ENCODE measurements around the gene ERCC5.

Gene ERCC5

GRCh38 chr13:102907886-102908515, 62.2 kb downstream of the ERCC5 start:
- H3K27ac Mint-ChIP-seq = no peak overlapping the region
- intact Hi-C loops (cut with micrococcal nuclease) = no loop called here
- H3K27me3 Mint-ChIP-seq = peaks cover 3% of the 10 kb centered on the region
- H3K36me3 Mint-ChIP-seq (ENCODE audit: low read depth) = no peaks in the 10 kb centered on the region
- H3K4me1 Mint-ChIP-seq (ENCODE audit: low read depth) = no peaks in the 10 kb centered on the region
- no peaks in the 10 kb centered on the region for H3K9me3 Mint-ChIP-seq
- no peak overlapping the region for H3K4me3 Mint-ChIP-seq

- no peaks in the 10 kb centered on the region for H3K9me3 Mint-ChIP-seq
- H3K27me3 Mint-ChIP-seq = peaks cover 4% of the 10 kb centered on the region
- H3K4me3 Mint-ChIP-seq = no peak overlapping the region
- intact Hi-C loops (cut with micrococcal nuclease) = no loop called here
- no peaks in the 10 kb centered on the region for H3K4me1 Mint-ChIP-seq (ENCODE audit: low read depth)
- no peaks in the 10 kb centered on the region for H3K36me3 Mint-ChIP-seq (ENCODE audit: low read depth)
- H3K27ac Mint-ChIP-seq = no peak overlapping the region
Measured at GRCh38 chr13:102909971-102910370, 64.1 kb downstream of the ERCC5 start.

- Mint-ChIP-seq H3K27ac (no peak overlapping the region), H3K27me3 (peaks cover 4% of the 10 kb centered on the region), H3K4me3 (no peak overlapping the region), H3K4me1 (ENCODE audit: low read depth) (no peaks in the 10 kb centered on the region), H3K9me3 (no peaks in the 10 kb centered on the region), H3K36me3 (ENCODE audit: low read depth) (no peaks in the 10 kb centered on the region)
- intact Hi-C loops (cut with micrococcal nuclease) = no loop called here
Measured at GRCh38 chr13:102911336-102911735, 65.5 kb downstream of the ERCC5 start.

- no peaks in the 10 kb centered on the region for H3K36me3 Mint-ChIP-seq (ENCODE audit: low read depth)
- no peak overlapping the region for H3K4me3 Mint-ChIP-seq
- intact Hi-C loops (cut with micrococcal nuclease) = no loop called here
- no peak overlapping the region for H3K27ac Mint-ChIP-seq
- H3K4me1 Mint-ChIP-seq (ENCODE audit: low read depth) = no peaks in the 10 kb centered on the region
- peaks cover 9% of the 10 kb centered on the region for H3K27me3 Mint-ChIP-seq
- no peaks in the 10 kb centered on the region for H3K9me3 Mint-ChIP-seq
Measured at GRCh38 chr13:102912599-102912998, 66.8 kb downstream of the ERCC5 start.

GRCh38 chr13:102913914-102914313, 68.1 kb downstream of the ERCC5 start:
- intact Hi-C loops (cut with micrococcal nuclease) = no loop called here
- Mint-ChIP-seq H3K27me3 (peaks cover 9% of the 10 kb centered on the region), H3K4me3 (no peak overlapping the region), H3K9me3 (no peaks in the 10 kb centered on the region), H3K27ac (no peak overlapping the region), H3K4me1 (ENCODE audit: low read depth) (no peaks in the 10 kb centered on the region), H3K36me3 (ENCODE audit: low read depth) (no peaks in the 10 kb centered on the region)

GRCh38 chr13:102914339-102914930, 68.6 kb downstream of the ERCC5 start:
- intact Hi-C loops (cut with micrococcal nuclease) = no loop called here
- H3K9me3 Mint-ChIP-seq = no peaks in the 10 kb centered on the region
- no peaks in the 10 kb centered on the region for H3K36me3 Mint-ChIP-seq (ENCODE audit: low read depth)
- no peak overlapping the region for H3K27ac Mint-ChIP-seq
- H3K4me3 Mint-ChIP-seq = no peak overlapping the region
- H3K4me1 Mint-ChIP-seq (ENCODE audit: low read depth) = no peaks in the 10 kb centered on the region
- peaks cover 9% of the 10 kb centered on the region for H3K27me3 Mint-ChIP-seq

GRCh38 chr13:102915393-102915930, 69.6 kb downstream of the ERCC5 start:
- peaks cover 9% of the 10 kb centered on the region for H3K27me3 Mint-ChIP-seq
- no peaks in the 10 kb centered on the region for H3K9me3 Mint-ChIP-seq
- H3K27ac Mint-ChIP-seq = no peak overlapping the region
- intact Hi-C loops (cut with micrococcal nuclease) = no loop called here
- no peak overlapping the region for H3K4me3 Mint-ChIP-seq
- no peaks in the 10 kb centered on the region for H3K4me1 Mint-ChIP-seq (ENCODE audit: low read depth)
- H3K36me3 Mint-ChIP-seq (ENCODE audit: low read depth) = no peaks in the 10 kb centered on the region

- no peak overlapping the region for H3K27ac Mint-ChIP-seq
- no peaks in the 10 kb centered on the region for H3K4me1 Mint-ChIP-seq (ENCODE audit: low read depth)
- intact Hi-C loops (cut with micrococcal nuclease) = no loop called here
- H3K4me3 Mint-ChIP-seq = no peak overlapping the region
- no peaks in the 10 kb centered on the region for H3K9me3 Mint-ChIP-seq
- H3K27me3 Mint-ChIP-seq = peaks cover 10% of the 10 kb centered on the region
- H3K36me3 Mint-ChIP-seq (ENCODE audit: low read depth) = no peaks in the 10 kb centered on the region
Measured at GRCh38 chr13:102917019-102917418, 71.2 kb downstream of the ERCC5 start.

GRCh38 chr13:102922184-102922583, 76.4 kb downstream of the ERCC5 start:
- Mint-ChIP-seq H3K36me3 (ENCODE audit: low read depth) (no peaks in the 10 kb centered on the region), H3K9me3 (no peaks in the 10 kb centered on the region), H3K4me3 (no peak overlapping the region), H3K27ac (no peak overlapping the region), H3K4me1 (ENCODE audit: low read depth) (no peaks in the 10 kb centered on the region), H3K27me3 (peaks cover 1% of the 10 kb centered on the region)
- intact Hi-C loops (cut with micrococcal nuclease) = no loop called here

All from dendritic cell treated with granulocyte-macrophage colony-stimulating factor and Interleukin-4, amounts not matched to agents 40 ng/mL and 50 ng/mL, for 4 days (primary cell).